ENCODE measurements around the gene BIN1. TPM values are rescaled to one million over a fixed set of nuclear protein-coding genes. Genes with fewer than 3 reads are reported as not detected.

Gene BIN1
- polyA plus RNA-seq, 1 donor, result 103 TPM

DNA sequence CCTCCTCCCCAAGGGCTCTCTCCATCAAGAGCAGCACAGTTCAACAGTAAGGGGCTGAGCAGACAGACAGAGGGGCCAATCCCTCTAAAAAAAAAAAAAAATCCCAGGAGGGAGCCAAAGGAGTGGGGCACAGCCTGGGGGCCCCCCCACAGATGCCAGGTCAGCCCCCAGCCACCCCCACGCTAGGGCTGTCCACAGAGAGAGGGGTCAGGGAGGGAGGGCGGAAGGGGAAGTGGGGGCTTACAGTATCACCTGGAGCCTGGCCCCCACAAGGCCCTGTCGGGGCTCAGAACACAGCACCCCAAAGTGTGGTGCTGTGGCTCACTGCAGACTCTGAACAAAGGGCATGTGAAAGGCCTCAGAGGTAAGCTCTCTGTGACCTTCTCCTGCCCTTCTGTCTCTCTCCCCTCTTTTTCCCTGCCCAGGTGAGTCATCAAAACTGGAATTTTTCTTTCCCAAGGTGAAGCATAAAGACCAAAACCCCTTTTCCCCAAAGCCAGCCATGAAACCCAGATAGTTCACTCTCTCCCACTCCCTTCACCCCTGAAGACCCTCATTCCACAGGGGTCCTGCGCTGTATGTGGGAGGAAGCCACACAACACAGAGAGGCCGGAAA is 13.9 kb downstream of the BIN1 start:
- DNase-seq, result no peak

DNA sequence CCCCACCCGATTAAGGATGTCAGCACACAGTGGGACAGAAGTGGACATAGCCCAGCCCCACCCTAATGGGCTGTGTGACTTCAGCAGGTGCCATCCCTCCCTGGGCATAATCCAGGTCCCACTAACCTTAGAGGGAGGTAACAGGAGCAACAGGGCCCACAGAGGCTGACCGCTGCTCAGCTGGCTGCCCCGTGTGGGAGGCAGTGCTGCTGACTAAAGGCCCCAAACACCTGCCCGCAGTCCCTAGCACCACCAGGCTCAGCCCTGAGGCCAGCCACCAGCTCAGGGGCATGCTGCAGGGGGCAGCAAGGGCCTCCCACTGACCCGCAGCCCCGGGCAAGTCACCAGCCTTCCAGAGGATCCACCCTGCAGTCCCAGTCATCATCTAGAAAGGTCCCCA is 14.6 kb downstream of the BIN1 start:
- no peak for DNase-seq

DNA sequence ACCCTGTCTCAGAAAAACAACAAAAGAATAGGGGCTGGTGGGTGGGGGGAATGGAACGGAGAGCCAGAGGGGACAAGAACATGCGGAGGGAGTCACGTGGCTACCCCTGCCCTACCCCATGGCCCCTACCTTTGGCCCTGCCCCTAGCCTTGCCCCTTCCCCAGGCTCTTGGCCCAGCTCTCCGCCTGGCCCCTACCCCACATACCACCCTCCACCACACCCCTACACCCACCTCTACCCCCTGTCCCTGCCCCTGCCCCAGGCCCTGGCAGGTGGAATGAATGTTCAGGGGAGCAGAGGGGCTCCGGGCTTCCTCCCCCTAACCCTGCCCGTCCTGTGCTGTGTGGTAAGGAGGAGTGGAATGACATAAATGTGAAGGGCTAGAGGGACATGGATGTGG is 15.1 kb downstream of the BIN1 start:
- no peak for DNase-seq

DNA sequence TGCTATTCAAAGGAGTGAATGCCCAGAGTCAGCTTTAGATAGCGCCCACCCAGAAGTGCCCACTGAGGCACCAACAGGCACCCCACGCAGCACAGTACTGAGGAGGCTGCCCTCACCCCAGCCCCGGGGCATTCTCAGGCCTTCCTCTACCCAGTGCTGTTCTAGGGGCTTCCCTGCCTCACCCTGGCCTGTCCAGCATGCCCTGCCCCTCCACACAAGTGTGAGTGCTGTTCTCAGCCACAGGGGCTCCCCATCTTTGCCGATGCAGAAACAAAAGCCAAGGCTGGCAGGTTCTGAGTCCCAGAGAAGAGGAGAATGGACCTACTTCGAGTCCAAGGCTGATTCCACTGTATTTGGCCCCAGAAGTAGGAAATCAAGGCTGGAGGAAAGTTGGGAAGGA is 15.8 kb downstream of the BIN1 start:
- no peak for DNase-seq

DNA sequence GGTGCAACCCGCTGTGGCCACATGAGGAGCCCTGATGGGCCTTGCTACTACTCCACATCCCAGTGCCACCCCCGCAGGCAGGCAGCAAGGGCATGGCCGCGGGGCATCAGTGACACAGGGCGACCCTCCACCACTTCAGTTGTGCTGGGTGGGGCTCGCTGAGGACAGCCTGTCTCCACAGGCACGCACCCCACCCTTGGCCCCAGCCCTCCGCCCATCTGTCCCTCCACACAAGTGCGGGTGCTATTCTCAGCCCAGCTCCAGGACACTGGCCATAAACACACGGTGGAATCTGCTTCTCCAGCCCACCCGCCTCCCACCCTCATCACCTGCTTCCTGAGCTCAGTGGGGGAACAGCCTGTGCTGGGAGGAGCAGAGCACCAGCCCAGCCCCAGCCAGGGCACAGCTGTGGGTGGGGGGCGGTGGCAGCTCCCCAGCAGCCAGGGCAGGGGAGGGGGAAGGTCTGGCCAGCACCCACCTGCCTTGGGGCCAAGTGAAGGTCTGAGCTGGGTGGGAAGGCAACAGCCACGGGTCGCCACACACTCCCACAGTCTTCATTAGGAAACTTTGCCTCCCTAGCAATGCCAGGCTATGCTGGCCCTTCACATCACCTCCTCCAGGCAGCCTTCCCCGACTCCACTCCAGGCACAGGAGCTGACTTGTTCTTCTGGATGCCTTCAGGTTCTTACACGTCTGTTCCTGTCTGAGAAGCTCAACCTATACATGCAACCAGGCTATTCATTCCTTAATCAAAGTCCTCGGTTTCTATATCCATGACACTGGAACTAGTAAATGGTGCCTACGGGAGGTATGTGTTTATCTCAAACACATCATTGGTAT is 16.5 kb downstream of the BIN1 start:
- DNase-seq, result no peak

DNA sequence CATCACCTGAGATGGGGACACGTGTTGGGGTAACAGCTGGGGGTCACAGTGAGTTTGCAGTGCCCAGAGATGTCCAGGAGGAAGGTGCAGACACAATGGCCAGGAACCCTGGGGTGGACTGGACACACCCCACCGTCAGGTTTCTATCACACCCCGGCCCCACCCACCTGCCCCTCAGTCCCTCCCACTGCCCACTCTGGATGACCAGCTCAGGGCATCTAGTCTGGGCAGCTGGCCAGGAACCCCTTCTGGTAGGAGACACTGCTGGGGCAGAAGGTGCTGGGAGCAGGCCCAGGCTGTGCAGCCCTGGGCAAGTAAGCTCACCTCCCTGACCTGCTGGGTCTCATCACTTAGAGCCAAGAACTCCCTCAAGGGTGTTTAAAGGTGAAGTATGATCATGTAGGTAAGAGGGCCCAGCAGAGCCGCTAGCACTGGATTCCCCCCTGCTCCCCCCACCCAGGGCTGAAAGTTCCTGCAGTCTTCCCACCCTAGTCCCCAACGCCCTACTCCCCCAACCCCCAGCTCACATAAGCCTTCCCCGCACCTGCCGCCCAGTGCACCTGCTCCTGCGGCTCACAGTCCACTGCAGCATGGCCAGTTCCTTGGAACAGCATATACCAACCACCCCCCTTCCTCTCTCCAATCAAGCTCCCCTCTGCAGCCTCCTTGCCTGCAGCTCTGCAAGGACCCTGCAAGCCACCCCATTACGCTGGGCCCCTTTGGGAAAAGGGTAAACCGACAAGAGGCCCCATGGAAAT is 17.3 kb downstream of the BIN1 start:
- no peak for DNase-seq

DNA sequence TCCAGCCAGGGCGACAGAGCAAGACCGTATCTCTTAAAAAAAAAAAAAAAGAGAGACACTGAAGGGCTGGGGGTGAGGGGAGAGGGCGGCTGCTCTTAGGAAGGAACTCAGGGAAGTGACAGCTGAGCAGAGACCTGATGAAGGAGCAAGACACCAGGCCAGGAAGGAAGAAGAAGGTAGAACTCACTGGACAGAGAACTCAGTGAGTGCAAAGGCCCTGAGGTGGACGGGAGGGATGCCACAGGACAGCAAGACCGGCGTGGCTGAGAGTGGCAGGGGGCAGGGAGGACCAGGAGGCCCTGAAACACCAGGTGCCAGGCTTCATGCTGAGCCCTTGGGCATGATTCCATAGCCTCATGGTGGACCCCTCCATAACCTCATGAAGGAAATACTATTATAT is 18.2 kb downstream of the BIN1 start:
- DNase-seq, result no peak

DNA sequence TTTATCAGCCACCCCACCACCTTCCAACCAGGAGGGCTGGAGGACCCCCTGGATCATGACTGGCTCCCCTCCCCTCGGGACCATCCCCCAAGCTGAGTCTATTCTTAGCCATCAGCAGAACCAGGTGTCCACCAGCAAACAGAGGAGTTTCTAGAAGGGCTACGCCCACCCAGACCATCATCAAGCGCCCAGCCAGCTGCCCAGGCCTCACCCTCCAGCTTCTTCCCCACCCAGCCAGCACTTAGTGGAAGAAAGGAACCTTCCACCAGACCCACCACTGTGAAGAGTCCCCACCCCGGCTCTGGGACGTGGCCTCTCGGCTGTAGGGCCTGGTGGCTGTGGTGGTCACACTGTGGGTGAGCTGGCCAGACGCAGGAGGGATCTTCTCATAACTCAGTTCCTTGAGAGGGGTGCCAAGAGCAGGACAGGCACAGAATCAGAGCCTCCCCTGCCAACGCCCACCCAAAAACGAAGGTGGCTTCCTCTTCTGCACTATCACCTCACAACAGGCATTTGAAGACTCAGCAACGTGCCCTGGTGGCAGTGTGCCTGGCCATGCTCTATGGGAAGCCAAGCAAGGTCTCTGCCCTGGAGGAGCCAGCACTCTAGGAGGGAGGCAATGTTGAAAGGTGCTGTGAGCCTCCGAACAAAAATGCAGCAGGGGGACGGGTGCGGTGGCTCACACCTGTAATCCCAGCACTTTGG is 19.0 kb downstream of the BIN1 start:
- DNase-seq, result no peak

DNA sequence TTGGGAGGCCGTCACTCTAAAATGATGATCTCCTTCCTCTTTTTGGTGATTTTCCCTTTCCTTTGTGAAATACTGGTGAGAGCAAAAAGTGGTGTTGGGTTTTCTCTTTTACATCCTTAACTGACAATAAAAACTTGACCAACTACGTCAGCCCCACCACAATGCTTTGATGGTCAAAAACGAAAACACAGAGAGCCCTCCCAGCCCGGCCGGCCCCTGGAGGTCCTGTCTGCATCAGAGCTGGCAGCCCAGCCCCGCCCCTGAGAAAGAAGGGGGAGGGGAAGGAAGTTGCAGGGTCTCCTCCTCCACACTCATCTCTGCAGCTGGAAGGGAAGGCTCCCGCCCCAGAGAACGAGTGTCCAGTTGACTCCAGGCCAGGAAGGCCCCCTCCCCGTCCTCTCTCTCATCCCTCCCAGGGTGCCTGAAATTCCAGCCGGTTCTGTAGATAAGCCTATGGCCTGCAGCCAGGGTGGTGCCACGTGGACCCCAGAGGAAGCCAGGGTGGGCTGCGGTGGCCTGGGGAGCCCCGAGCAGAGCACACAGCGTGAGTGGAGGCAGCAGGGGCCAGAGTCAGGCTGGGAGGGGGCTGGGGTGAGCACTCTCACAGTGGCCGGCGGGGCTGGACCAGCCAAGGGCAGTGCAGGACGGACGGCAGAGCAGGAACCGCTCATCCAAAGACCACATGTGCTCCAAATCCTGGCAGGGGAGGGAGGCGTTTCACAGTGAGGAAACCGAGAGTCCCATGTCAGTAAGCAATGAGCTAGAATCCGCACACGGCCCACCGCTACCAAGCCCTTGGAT is 19.8 kb downstream of the BIN1 start:
- DNase-seq, result peak; percentile 93

DNA sequence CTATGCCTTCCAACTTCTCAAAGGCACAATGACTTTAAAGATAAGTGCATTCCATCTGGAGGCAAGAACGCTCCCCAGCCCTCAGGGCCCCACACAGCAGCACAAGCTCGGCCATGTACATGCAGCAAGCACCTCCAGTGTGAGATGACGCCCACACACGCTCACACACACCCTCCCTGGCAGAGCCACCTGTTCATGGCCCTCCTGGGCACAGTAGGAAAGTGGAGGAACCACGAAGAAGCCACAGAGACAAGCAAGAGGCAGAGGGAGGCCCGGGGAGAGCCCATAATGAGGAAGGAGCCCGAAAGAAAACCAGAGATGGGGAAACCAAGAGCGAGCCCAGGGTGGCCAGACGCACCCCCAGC is 21.7 kb downstream of the BIN1 start:
- no peak for DNase-seq

DNA sequence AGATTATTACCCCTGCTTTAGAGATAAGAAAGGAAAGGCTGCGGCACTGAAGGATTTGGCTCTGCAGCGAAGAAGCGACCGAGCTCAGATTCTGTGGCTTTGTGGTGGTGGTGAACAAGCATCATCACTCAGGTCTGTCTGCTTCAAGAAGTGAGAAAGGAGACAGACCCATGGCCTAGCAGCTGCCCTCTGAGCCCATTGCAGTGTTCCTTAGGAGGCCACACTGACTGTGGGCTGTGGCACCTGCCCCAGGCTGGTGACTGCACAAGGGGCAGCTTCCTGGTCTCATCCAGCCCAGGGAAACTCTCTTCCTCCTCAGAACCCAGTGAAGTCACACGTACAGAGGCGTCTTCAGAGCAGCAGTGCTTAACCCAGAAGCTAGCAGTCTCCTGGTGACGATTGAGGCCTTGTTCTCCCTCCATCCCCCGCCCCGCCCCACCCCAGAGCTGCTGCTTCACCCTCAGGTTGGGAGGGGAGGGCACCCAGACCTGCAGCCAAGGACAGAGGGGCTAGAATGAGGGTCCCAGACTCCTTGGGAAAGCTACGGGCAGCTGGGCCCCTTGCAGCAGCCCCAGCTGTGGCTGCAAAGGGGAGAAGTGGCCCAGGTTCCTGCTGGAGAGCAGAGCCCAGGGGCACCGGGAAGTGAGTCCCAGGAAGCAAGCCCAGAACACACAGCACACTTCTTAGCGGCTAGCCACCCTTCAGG is 22.2 kb downstream of the BIN1 start:
- no peak for DNase-seq

DNA sequence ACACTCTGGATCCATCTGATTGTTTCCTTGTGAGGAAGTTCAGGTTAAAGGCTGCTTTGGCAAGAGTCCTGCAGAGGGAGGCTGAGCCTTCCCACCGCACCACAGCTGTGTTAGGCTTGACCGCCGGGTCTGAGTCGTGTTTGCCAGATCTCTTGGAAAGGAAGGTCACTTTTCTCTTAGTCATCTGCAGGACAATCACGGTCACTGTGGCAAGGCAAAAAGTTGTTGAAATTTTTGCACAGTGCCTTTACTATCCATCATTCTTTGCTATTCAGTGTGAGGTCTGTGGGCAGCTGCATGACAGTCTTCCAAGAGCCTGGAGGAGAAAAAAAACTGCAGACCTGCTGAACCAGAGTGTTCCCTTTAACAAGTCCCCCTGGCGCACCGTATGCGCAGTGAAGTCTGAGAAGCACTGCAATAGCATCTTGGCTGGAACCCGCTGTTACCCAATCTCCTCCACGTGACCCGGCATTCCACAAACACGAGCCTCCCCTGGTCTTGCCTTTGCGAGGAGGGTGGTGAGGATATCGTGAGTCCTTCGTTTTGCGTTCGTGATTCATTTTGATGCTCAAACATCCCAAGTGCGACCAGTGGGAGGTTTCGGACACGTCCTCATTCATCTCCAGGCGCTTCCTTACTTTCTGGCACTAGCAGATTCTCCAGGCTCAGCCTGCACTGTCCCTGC is 23.0 kb downstream of the BIN1 start:
- no peak for DNase-seq

DNA sequence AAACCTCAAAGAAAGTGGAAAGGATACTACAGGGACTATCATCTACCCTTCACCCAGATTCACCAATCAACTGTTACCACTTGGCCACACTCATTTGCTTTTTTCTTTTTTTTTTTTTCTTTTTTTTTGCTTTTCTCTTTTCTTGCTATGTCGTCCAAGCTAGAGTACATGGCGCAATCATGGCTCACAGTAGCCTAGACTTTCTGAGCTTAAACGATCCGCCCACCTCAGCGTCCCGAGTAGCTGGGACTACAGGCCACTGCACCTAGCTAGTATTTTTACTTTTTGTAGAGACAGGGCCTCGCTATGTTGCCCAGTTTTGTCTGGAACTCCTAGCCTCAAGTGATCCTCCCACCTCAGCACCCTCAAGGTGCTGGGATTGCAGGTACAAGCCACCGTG is 24.0 kb downstream of the BIN1 start:
- DNase-seq, result no peak

DNA sequence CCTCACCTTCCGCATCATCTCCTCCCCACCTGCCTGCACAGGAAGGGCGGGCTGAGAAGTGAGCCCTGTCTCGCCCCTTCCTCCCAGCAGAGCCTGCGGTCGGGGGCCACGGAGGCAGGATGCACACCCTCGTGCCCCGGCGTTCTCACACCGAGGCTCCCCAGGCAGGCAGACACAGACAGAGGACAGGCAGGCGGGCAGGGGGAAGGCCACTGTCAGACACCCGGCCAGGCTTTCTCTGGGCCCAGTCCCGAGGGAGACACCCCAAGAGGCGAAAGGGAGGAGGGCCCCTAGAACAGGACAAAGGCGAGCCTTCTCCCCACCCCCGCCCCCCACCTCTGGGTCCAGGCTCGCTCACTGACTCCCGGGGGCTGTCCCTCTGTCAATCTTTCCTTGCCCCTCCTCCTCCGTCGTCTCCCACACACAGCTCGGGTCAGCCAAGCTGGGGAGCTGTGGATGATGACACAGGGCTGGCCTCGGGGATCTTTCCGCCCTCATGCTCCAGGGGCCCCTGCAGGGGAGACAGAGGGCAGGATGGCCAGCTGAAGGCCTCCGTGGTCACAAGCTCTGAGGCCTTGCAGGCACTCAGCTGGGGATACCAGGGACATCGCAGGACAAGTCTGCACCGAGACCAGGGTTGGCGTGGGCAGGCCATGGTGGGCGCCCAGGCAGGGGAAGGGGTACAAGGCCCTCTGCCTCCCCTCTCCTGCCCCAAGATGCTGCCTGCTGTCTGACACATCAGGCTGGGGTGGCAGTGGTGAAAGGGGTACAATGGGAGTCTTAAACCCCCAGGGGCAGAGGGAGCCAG is 24.9 kb downstream of the BIN1 start:
- DNase-seq, result no peak

DNA sequence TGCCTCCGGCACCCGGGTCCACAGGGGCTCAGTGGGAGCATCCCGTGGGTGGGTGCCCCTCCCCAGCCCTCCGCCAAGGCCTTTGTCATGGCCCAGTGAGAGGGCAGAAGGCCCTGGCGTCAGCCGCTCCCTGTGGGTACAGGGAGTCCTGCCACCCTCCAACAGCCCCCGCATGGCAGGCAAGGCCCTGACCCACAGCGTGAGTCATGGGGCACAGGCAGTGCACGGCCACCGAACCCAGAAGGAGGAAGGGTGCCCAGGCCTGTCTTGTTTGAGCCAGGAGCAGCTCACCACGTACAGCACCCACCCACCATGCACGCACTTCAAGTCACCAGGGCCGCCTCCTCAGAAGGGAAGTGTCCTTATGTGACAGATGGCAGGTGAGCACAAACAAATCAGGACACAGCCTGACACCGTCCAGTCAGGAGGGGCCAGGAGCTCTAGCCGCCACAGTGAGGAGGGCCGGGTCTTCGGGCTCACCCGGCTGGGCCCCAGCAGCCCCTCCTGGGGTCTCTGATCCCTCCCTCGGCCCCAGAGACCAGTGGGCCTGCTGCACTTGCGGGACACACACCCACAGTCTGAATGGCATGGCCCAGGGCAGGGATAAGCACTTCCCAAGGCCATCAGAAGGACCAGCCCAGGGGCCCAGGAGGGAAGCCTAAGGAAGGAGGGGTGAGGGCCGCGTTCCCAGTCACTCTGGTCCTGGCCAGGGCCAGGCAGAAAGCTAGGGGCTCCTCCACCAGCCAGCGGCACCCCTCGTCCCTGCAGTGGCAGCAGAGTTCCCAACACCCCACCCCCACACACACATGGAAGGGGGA is 25.8 kb downstream of the BIN1 start:
- DNase-seq, result no peak

DNA sequence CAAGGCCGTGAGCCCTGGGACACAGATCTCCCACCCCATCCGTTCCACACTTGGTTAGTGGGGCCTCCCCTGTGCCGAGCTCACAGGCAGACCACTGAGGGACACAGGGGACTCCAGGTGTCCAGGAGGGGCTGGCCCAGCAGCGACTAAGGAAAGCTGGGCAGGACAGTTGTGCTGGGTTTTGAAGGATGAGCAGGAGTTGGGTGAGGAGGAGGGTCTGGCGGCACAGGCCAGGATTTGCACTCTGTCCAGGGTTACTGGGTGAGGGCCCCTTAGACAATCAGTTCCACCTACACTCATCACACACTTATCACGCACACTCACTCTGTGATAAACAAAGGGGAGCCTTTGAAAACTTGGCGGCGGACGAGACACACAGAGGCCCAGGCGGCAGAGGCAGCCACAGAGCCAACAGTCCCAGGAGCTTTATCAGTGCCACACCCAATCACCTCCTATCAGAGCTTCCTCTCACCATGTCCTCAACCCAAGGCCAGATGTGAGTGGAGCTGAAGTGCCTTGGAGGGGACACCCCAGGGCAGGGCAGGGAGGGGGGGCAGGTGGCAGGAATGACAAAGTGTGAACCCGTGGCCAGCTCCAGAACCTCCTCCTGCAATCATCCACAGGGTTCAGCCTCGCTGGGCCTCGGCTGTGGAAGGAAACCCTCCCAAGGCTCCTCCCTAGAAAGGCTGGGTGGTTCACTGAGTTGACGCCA is 26.6 kb downstream of the BIN1 start:
- no peak for DNase-seq

DNA sequence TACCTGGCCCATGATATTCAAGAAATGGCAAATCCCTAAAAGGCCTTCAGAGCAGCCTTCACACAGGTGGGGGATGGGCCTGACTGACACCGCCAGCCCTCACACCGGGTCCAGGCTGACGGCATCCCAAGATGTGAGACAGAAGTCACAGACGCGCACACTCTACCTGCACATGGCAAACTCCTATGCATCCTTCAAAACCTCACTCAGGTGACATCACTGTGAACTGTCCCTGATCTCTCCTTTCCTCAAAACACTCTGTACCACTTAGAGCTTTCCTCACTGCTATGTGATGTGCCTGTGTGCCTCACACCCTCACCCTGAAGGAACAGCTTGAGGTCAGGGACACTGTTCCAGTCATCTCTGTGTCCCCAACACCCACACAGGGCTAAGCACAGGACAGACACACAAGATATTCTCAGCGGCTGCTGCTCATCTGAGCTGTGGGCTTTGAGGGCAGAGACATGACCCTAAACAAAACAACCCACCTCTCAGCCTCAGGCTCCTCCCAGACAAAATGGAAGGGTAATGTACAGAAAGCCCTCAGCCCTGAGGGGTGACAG is 27.5 kb downstream of the BIN1 start:
- DNase-seq, result no peak
